Embryonic facial prominence (tissue), 1 donor: ENCODE data around the gene MIEF1.

Source experiments
- DNase-seq: peaks from one replicate; pipeline ENCODE4 v3.0.0-alpha.2; 2016; ENCODE audit errors: extremely low spot score

Gene MIEF1

GRCh38 chr22:39528080-39528661 lies 26.1 kb downstream of the MIEF1 start:
- no peak for DNase-seq

GRCh38 chr22:39528681-39529486 lies 26.8 kb downstream of the MIEF1 start:
- DNase-seq = peak; percentile 81

- DNase-seq = no peak
Observed at GRCh38 chr22:39529487-39529851, 27.4 kb downstream of the MIEF1 start.

- no peak for DNase-seq
Observed at GRCh38 chr22:39530116-39530515, 28.0 kb downstream of the MIEF1 start.

- DNase-seq = no peak
Observed at GRCh38 chr22:39530692-39531331, 28.7 kb downstream of the MIEF1 start.

- DNase-seq = peak; percentile 99
Observed at GRCh38 chr22:39532215-39533073, 30.4 kb downstream of the MIEF1 start, which contains the start of gene RPS19BP1. Gene RPS19BP1 (minus strand): TSS chr22:39532748. CDS start chr22:39532738, 10 bp downstream.

GRCh38 chr22:39534092-39534506 lies 32.0 kb downstream of the MIEF1 start:
- DNase-seq = no peak

- no peak for DNase-seq
Observed at GRCh38 chr22:39534591-39535356, 32.7 kb downstream of the MIEF1 start.

- DNase-seq = no peak
Observed at GRCh38 chr22:39535357-39535725, 33.3 kb downstream of the MIEF1 start.

GRCh38 chr22:39535831-39536449 lies 33.9 kb downstream of the MIEF1 start:
- no peak for DNase-seq

GRCh38 chr22:39536711-39537110 lies 34.6 kb downstream of the MIEF1 start:
- DNase-seq = no peak

- no peak for DNase-seq
Observed at GRCh38 chr22:39537975-39538374, 35.9 kb downstream of the MIEF1 start.

GRCh38 chr22:39543095-39543494 lies 41.0 kb downstream of the MIEF1 start:
- no peak for DNase-seq

GRCh38 chr22:39545386-39546365 lies 43.6 kb downstream of the MIEF1 start:
- DNase-seq = no peak

GRCh38 chr22:39546889-39547586 lies 44.9 kb downstream of the MIEF1 start:
- no peak for DNase-seq

GRCh38 chr22:39547587-39547947 lies 45.5 kb downstream of the MIEF1 start:
- DNase-seq = no peak

- no peak for DNase-seq
Observed at GRCh38 chr22:39553429-39553828, 51.3 kb downstream of the MIEF1 start.

GRCh38 chr22:39554151-39554550 lies 52.1 kb downstream of the MIEF1 start:
- DNase-seq = no peak
